A673 (cell line): ENCODE results near the gene PPP1R37. TPM values are rescaled to one million over a fixed set of nuclear protein-coding genes. Genes with fewer than 3 reads are reported as not detected.

Source experiments
- BruUV-seq: library from RNA; stranded (reverse); fragments of 400-500 nt; replicated peaks from 2 replicates; lab custom pipeline; 2021; lab: Mats Ljungman, UMichigan
- CTCF ChIA-PET: fragments of 300-600 bp; sonication (Branson Sonifier 250); formaldehyde crosslinking; loops from one replicate; lab custom pipeline; 2022; ENCODE audit warnings: antibody characterized with exemption; lab: Charles Lee
- POLR2A ChIA-PET: fragments of 300-600 bp; sonication (Branson Sonifier 250); formaldehyde crosslinking; loops from one replicate; lab custom pipeline; 2022; ENCODE audit warnings: antibody characterized with exemption; ENCODE audit not compliant: low non-redundant PET; lab: Charles Lee
- DNase-seq: peaks from one replicate; pipeline ENCODE4 v3.0.0-alpha.2; 2015; ENCODE audit warnings: low spot score
- H3K27ac ChIP-seq: fragments of 200-600 bp; sonication (generic); 2 replicates; pipeline ENCODE4 v1.5.1; 2016; ENCODE audit warnings: mixed run types, low read depth, mild to moderate bottlenecking, mixed read lengths, antibody characterized with exemption, low read length; ENCODE audit not compliant: poor library complexity, severe bottlenecking
- H3K27me3 ChIP-seq: fragments of 200-600 bp; sonication (generic); replicated peaks from 2 replicates; pipeline ENCODE4 v1.6.1; 2017; ENCODE audit warnings: mixed run types, low read depth, mild to moderate bottlenecking, mixed read lengths, antibody characterized with exemption, low read length; ENCODE audit not compliant: insufficient read depth, poor library complexity
- H3K36me3 ChIP-seq: fragments of 200-600 bp; sonication (generic); 2 replicates; pipeline ENCODE4 v1.6.1; 2016; ENCODE audit warnings: mixed run types, mild to moderate bottlenecking, mixed read lengths, antibody characterized with exemption, low read length; ENCODE audit not compliant: insufficient read depth, poor library complexity, severe bottlenecking
- H3K4me1 ChIP-seq: fragments of 200-600 bp; sonication (generic); 2 replicates; pipeline ENCODE4 v1.6.1; 2017; ENCODE audit warnings: mixed run types, mild to moderate bottlenecking, mixed read lengths, antibody characterized with exemption, low read length; ENCODE audit not compliant: insufficient read depth, poor library complexity, severe bottlenecking
- H3K4me3 ChIP-seq: fragments of 200-600 bp; sonication (generic); 2 replicates; pipeline ENCODE4 v1.5.1; 2016; ENCODE audit warnings: low read depth, mixed run types, mild to moderate bottlenecking, mixed read lengths, low read length; ENCODE audit not compliant: poor library complexity, severe bottlenecking
- H3K9me3 ChIP-seq: fragments of 200-600 bp; sonication (generic); 2 replicates; pipeline ENCODE4 v1.6.1; 2016; ENCODE audit warnings: mixed run types, low read depth, mild to moderate bottlenecking, mixed read lengths, antibody characterized with exemption, low read length; ENCODE audit not compliant: poor library complexity, severe bottlenecking
- CTCF ChIP-seq: fragments of 300-800, 200-600 bp; sonication (generic); conservative IDR thresholded peaks from 2 replicates; pipeline ENCODE4 v1.5.1; 2017; ENCODE audit warnings: low read depth, mild to moderate bottlenecking, antibody characterized with exemption, low read length, moderate library complexity, mixed read lengths
- EZH2 ChIP-seq: fragments of 200-600 bp; sonication (generic); IDR thresholded peaks from 2 replicates; pipeline ENCODE4 v1.6.1; 2017; ENCODE audit warnings: borderline replicate concordance, low read depth, mild to moderate bottlenecking, mixed read lengths, antibody characterized with exemption, low read length; ENCODE audit not compliant: poor library complexity, severe bottlenecking
- intact Hi-C: fragments of 100-400 bp; cut with micrococcal nuclease; formaldehyde crosslinking; loops from one replicate; pipeline ENCODE4 v1.10.0; 2022; ENCODE audit not compliant: unreplicated experiment
- total RNA-seq: library from RNA; stranded (reverse); gene quantifications from 2 replicates; pipeline ENCODE4 v1.2.3, GENCODE V29; 2021

Gene PPP1R37
- total RNA-seq, 1 experiment from 2014 or later = 34.0 TPM

- no peak for DNase-seq
- POLR2A ChIA-PET = no interaction called here
- no peak overlapping the region for H3K27ac ChIP-seq
- intact Hi-C loops = no loop called here
- H3K27me3 ChIP-seq = no peaks in the 10 kb centered on the region
- no peaks in the 10 kb centered on the region for H3K36me3 ChIP-seq
- no peaks in the 10 kb centered on the region for H3K9me3 ChIP-seq
- CTCF ChIA-PET = no interaction called here
- no peak overlapping the region for H3K4me3 ChIP-seq
- TF ChIP-seq CTCF (no peak), EZH2 (no peak)
- BruUV-seq = no TSS peak
- peaks cover 19% of the 10 kb centered on the region for H3K4me1 ChIP-seq
Measured at GRCh38 chr19:45121827-45122345, 28.9 kb downstream of the PPP1R37 start.

GRCh38 chr19:45122832-45123231, 29.9 kb downstream of the PPP1R37 start:
- Histone ChIP-seq H3K9me3 (no peaks in the 10 kb centered on the region), H3K36me3 (no peaks in the 10 kb centered on the region), H3K4me3 (no peak overlapping the region), H3K27ac (no peak overlapping the region), H3K27me3 (no peaks in the 10 kb centered on the region), H3K4me1 (peaks cover 19% of the 10 kb centered on the region)
- intact Hi-C loops = no loop called here
- no peak for TF ChIP-seq EZH2
- TF ChIP-seq CTCF = no peak
- ChIA-PET CTCF (no interaction called here), POLR2A (no interaction called here)
- BruUV-seq = no TSS peak
- no peak for DNase-seq

GRCh38 chr19:45123440-45123850, 30.5 kb downstream of the PPP1R37 start:
- BruUV-seq = no TSS peak
- H3K36me3 ChIP-seq = no peaks in the 10 kb centered on the region
- POLR2A ChIA-PET = no interaction called here
- no peaks in the 10 kb centered on the region for H3K27me3 ChIP-seq
- peaks cover 19% of the 10 kb centered on the region for H3K4me1 ChIP-seq
- TF ChIP-seq CTCF (no peak), EZH2 (no peak)
- H3K9me3 ChIP-seq = no peaks in the 10 kb centered on the region
- intact Hi-C loops = no loop called here
- peak; percentile 74 for DNase-seq
- H3K4me3 ChIP-seq = no peak overlapping the region
- H3K27ac ChIP-seq = peak overlapping the region; percentile 33
- CTCF ChIA-PET = no interaction called here
